Panc1 (cell line): ENCODE measurements around the gene KCNE3.

Experiments used
- POLR2AphosphoS5 ChIP-seq: IDR thresholded peaks from 2 replicates; pipeline ENCODE4 v1.6.1; 2012; ENCODE audit warnings: mild to moderate bottlenecking, low read depth, low read length, moderate library complexity
- TF ChIP-seq, protein P1 (sequence below): fragments of 450-650 bp; IDR thresholded peaks from 2 replicates; pipeline ENCODE4 v1.5.1; 2017; ENCODE audit warnings: mild to moderate bottlenecking

- TF ChIP-seq, protein P1, sequence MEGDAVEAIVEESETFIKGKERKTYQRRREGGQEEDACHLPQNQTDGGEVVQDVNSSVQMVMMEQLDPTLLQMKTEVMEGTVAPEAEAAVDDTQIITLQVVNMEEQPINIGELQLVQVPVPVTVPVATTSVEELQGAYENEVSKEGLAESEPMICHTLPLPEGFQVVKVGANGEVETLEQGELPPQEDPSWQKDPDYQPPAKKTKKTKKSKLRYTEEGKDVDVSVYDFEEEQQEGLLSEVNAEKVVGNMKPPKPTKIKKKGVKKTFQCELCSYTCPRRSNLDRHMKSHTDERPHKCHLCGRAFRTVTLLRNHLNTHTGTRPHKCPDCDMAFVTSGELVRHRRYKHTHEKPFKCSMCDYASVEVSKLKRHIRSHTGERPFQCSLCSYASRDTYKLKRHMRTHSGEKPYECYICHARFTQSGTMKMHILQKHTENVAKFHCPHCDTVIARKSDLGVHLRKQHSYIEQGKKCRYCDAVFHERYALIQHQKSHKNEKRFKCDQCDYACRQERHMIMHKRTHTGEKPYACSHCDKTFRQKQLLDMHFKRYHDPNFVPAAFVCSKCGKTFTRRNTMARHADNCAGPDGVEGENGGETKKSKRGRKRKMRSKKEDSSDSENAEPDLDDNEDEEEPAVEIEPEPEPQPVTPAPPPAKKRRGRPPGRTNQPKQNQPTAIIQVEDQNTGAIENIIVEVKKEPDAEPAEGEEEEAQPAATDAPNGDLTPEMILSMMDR: no peak
- no peak for TF ChIP-seq POLR2AphosphoS5
Measured at GRCh38 chr11:74452366-74452765, 15.0 kb downstream of the KCNE3 start.
